Nephron progenitor cell (in vitro differentiated cells): ENCODE results near the gene PRPF31.

ENCODE experiments used
- DNase-seq: peaks from one replicate; pipeline ENCODE4 v3.0.0; 2021
- H3K27ac Mint-ChIP-seq: 2 replicates; pipeline ENCODE4 v1.8.0; 2021; ENCODE audit warnings: mild to moderate bottlenecking, moderate library complexity, mixed read lengths
- H3K27me3 Mint-ChIP-seq: 2 replicates; pipeline ENCODE4 v1.8.0; 2021; ENCODE audit warnings: mild to moderate bottlenecking, low read depth, mixed read lengths; ENCODE audit not compliant: poor library complexity
- H3K36me3 Mint-ChIP-seq: 2 replicates; pipeline ENCODE4 v1.8.0; 2021; ENCODE audit warnings: low read depth, mixed read lengths
- H3K4me1 Mint-ChIP-seq: 2 replicates; pipeline ENCODE4 v1.8.0; 2021; ENCODE audit warnings: mixed read lengths
- H3K4me3 Mint-ChIP-seq: 2 replicates; pipeline ENCODE4 v1.8.0; 2021; ENCODE audit warnings: mild to moderate bottlenecking, moderate library complexity, mixed read lengths
- H3K9me3 Mint-ChIP-seq: 2 replicates; pipeline ENCODE4 v1.8.0; 2021; ENCODE audit warnings: mild to moderate bottlenecking, moderate library complexity, mixed read lengths
- CTCF ChIP-seq: fragments of 200-600 bp; sonication (generic); IDR thresholded peaks from 2 replicates; pipeline ENCODE4 v1.5.0; 2021; ENCODE audit warnings: antibody characterized with exemption

Gene PRPF31

GRCh38 chr19:54141356-54141755 is 25.8 kb downstream of the PRPF31 start:
- TF ChIP-seq CTCF = no peak
- peaks cover 44% of the 10 kb centered on the region for H3K36me3 Mint-ChIP-seq
- H3K9me3 Mint-ChIP-seq = no peaks in the 10 kb centered on the region
- no peak overlapping the region for H3K4me3 Mint-ChIP-seq
- H3K27ac Mint-ChIP-seq = no peak overlapping the region
- DNase-seq = no peak
- no peaks in the 10 kb centered on the region for H3K27me3 Mint-ChIP-seq
- peaks cover 40% of the 10 kb centered on the region for H3K4me1 Mint-ChIP-seq

GRCh38 chr19:54142166-54142780 is 26.7 kb downstream of the PRPF31 start:
- Mint-ChIP-seq H3K4me3 (no peak overlapping the region), H3K36me3 (peaks cover 51% of the 10 kb centered on the region), H3K27ac (peak overlapping the region; percentile 91), H3K9me3 (no peaks in the 10 kb centered on the region), H3K27me3 (no peaks in the 10 kb centered on the region), H3K4me1 (peaks cover 34% of the 10 kb centered on the region)
- TF ChIP-seq CTCF = no peak
- no peak for DNase-seq

GRCh38 chr19:54145541-54146158 is 30.1 kb downstream of the PRPF31 start:
- no peak for TF ChIP-seq CTCF
- H3K36me3 Mint-ChIP-seq = peaks cover 64% of the 10 kb centered on the region
- H3K9me3 Mint-ChIP-seq = no peaks in the 10 kb centered on the region
- DNase-seq = no peak
- peaks cover 3% of the 10 kb centered on the region for H3K27me3 Mint-ChIP-seq
- H3K27ac Mint-ChIP-seq = peak overlapping the region; percentile 32
- peaks cover 12% of the 10 kb centered on the region for H3K4me1 Mint-ChIP-seq
- H3K4me3 Mint-ChIP-seq = no peak overlapping the region

- Mint-ChIP-seq H3K27ac (no peak overlapping the region), H3K27me3 (peaks cover 3% of the 10 kb centered on the region), H3K4me3 (no peak overlapping the region), H3K4me1 (no peaks in the 10 kb centered on the region), H3K9me3 (no peaks in the 10 kb centered on the region), H3K36me3 (peaks cover 59% of the 10 kb centered on the region)
- no peak for TF ChIP-seq CTCF
- no peak for DNase-seq
These were observed 32.1 kb downstream of the PRPF31 start for GRCh38 chr19:54147676-54148075.

- H3K9me3 Mint-ChIP-seq = no peaks in the 10 kb centered on the region
- peaks cover 3% of the 10 kb centered on the region for H3K27me3 Mint-ChIP-seq
- no peak overlapping the region for H3K27ac Mint-ChIP-seq
- no peak for TF ChIP-seq CTCF
- H3K4me1 Mint-ChIP-seq = no peaks in the 10 kb centered on the region
- H3K4me3 Mint-ChIP-seq = no peak overlapping the region
- H3K36me3 Mint-ChIP-seq = peaks cover 55% of the 10 kb centered on the region
- DNase-seq = no peak
These were observed 32.6 kb downstream of the PRPF31 start for GRCh38 chr19:54148158-54148557.
